Colonic mucosa (tissue), 4 donors: Measurements from ENCODE around the gene BTN3A1. TPM values are rescaled to one million over a fixed set of nuclear protein-coding genes. Genes with fewer than 3 reads are reported as not detected.

Source experiments
- DNase-seq: peaks from one replicate; pipeline ENCODE4 v3.0.0-alpha.2; 2020
- H3K27ac ChIP-seq: fragments of 200-600 bp; one replicate; pipeline ENCODE4 v1.8.0; 2021
- H3K27me3 ChIP-seq: fragments of 200-600 bp; one replicate; pipeline ENCODE4 v1.8.0; 2021
- H3K36me3 ChIP-seq: fragments of 200-600 bp; one replicate; pipeline ENCODE4 v1.8.0; 2021
- H3K4me1 ChIP-seq: fragments of 200-600 bp; one replicate; pipeline ENCODE4 v1.8.0; 2021; ENCODE audit warnings: mild to moderate bottlenecking
- H3K4me3 ChIP-seq: fragments of 200-600 bp; one replicate; pipeline ENCODE4 v1.8.0; 2021
- H3K9ac ChIP-seq, 2 donors: one replicate each; pipeline ENCODE4 v1.7.0; 2013; ENCODE audit warnings: control low read depth in 2 of 2, low read depth in 2 of 2, low read length in 2 of 2
- H3K9me3 ChIP-seq: fragments of 200-600 bp; one replicate; pipeline ENCODE4 v1.8.0; 2021
- intact Hi-C: fragments of 100-400 bp; cut with DNase I; formaldehyde crosslinking; loops from one replicate; pipeline ENCODE4 v1.14.1; 2022
- total RNA-seq, 2 donors: library from RNA; stranded (reverse); fragmentation: NEBNext Ultra II Directional in 1 of 2; extraction: Animal tissue kit (Norgen Biotek cat#: 25700) in 1 of 2; gene quantifications; one replicate each; pipeline ENCODE4 v1.2.1, GENCODE V29; 2021
- TF ChIP-seq, protein P1 (sequence below): fragments of 200-600 bp; IDR thresholded peaks from one replicate; pipeline ENCODE4 v1.8.0; 2022; ENCODE audit warnings: antibody characterized with exemption, mild to moderate bottlenecking
- donor health status: healthy.
- donor health status: DM: no; HTN: no; CAD: no.
- donor health status: DM: no; HTN: no; CAD: no.

Gene BTN3A1
- total RNA-seq, 2 donors from 2014 or later: 24.1 to 29.4 TPM

DNA sequence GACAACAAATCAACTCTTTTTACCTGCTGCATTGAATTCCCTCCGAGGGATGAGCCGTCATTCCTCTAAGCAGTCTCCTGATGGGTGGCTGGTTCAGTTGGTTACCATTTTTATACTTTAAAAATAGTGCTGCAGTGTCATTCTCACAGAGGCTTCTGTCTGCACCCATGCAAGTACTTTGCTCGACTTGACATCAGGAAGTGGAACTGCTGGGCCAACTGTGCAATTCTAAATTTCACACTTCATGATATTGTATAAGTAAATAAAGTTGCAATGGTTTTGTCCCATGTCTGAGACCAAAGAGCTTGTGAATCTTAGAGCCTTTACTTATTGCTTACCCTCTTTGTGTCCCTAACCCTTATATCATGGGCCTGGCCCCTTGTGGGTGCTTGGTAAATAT lies 2.5 kb downstream of the BTN3A1 start:
- peaks cover 8% of the 10 kb centered on the region for H3K4me1 ChIP-seq
- intact Hi-C loops: no loop called here
- no peak for DNase-seq
- no peak overlapping the region for H3K27ac ChIP-seq
- no peaks in the 10 kb centered on the region for H3K9me3 ChIP-seq
- H3K36me3 ChIP-seq: no peaks in the 10 kb centered on the region
- no peaks in the 10 kb centered on the region for H3K27me3 ChIP-seq
- TF ChIP-seq, protein P1, sequence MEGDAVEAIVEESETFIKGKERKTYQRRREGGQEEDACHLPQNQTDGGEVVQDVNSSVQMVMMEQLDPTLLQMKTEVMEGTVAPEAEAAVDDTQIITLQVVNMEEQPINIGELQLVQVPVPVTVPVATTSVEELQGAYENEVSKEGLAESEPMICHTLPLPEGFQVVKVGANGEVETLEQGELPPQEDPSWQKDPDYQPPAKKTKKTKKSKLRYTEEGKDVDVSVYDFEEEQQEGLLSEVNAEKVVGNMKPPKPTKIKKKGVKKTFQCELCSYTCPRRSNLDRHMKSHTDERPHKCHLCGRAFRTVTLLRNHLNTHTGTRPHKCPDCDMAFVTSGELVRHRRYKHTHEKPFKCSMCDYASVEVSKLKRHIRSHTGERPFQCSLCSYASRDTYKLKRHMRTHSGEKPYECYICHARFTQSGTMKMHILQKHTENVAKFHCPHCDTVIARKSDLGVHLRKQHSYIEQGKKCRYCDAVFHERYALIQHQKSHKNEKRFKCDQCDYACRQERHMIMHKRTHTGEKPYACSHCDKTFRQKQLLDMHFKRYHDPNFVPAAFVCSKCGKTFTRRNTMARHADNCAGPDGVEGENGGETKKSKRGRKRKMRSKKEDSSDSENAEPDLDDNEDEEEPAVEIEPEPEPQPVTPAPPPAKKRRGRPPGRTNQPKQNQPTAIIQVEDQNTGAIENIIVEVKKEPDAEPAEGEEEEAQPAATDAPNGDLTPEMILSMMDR: no peak
- H3K4me3 ChIP-seq: no peak overlapping the region
- no peak overlapping the region for H3K9ac ChIP-seq

DNA sequence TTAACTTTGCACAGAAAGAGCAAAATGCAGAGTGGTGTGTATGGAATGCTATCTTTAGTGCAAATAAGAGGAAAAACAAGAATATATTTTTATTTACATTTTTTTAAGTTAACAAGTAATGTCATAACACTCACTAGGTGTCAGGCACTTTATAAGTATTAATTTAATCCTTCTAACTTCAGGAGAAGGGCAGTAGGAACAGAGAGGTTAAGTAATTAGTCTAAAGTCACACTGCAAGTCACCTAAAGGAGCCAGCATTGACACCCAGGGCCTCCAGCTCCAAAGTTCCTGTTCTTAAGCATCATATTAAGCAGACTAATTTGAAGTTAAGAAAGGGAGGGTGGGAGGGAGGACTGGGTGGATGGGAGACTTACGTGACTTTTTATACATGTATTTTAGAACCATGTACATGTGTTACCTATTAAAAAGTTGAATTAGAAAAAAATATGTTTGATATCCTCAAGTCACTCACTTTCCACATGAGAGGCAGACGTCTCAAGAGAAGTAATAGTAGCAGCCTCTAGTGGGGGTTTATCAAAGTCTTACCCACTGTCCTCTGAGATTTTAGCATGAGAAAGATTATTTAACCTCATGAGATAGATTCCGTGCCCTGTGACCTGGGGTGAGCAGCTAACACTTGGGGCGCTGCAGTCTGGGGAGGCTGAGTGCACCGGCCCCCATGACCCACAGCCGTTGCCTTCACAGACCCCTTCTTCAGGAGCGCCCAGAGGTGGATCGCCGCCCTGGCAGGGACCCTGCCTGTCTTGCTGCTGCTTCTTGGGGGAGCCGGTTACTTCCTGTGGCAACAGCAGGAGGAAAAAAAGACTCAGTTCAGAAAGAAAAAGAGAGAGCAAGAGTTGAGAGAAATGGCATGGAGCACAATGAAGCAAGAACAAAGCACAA lies 7.0 kb downstream of the BTN3A1 start:
- no peaks in the 10 kb centered on the region for H3K36me3 ChIP-seq
- TF ChIP-seq, protein P1: no peak
- H3K9ac ChIP-seq: no peak overlapping the region

DNA sequence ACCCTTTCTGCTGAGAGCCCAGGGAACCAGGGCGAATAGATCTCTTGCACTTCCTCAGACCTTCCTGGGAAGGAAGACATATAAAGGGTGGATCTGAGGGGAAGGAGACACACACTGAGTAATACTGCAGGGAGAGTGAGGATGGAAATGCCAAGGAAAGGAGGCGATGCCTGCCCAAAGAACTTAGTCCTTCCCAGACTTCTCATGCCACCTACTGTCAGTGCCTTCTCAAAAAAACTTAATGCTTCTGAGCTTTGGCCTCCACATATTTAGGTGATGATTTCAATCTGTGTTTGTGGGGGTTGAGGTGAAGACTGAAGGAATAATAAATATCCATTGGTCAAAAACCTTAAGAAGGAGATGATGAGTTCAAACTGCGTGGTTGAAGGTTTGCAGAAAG lies 9.7 kb downstream of the BTN3A1 start:
- no peaks in the 10 kb centered on the region for H3K36me3 ChIP-seq
- intact Hi-C loops: no loop called here

More for the DNA sequence above, 7.0 kb downstream of the BTN3A1 start:
- DNase-seq: no peak
- intact Hi-C loops: no loop called here
- Histone ChIP-seq H3K9me3 (no peaks in the 10 kb centered on the region), H3K4me3 (no peak overlapping the region), H3K4me1 (peaks cover 4% of the 10 kb centered on the region), H3K27me3 (no peaks in the 10 kb centered on the region), H3K27ac (no peak overlapping the region)

DNA sequence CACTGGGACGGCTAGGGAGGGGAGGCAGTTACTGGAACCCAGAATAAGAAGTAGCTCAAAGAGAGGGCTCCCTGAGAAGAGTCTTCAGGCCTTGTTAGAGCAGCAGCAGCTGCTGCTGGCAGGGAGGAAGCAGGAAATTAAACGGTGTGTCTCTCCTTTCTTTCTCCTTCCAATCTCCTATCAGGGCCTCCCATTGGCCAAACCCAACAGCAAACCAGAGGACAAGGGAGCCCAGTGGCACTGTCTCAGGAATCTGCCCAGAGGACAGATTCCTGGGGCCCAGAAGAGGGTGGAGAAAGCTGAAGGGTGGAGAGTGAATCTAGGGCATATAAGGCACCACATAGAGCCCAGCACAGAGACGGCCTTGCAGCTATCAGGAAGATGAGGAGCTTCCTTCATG lies 10.2 kb downstream of the BTN3A1 start:
- intact Hi-C loops: no loop called here
- Histone ChIP-seq H3K27me3 (no peaks in the 10 kb centered on the region), H3K27ac (no peak overlapping the region), H3K9ac (no peak overlapping the region), H3K9me3 (no peaks in the 10 kb centered on the region), H3K4me1 (no peaks in the 10 kb centered on the region), H3K4me3 (no peak overlapping the region), H3K36me3 (no peaks in the 10 kb centered on the region)
- TF ChIP-seq, protein P1: no peak
- DNase-seq: no peak

More for the DNA sequence above, 9.7 kb downstream of the BTN3A1 start:
- Histone ChIP-seq H3K27ac (no peak overlapping the region), H3K9me3 (no peaks in the 10 kb centered on the region), H3K9ac (no peak overlapping the region), H3K27me3 (no peaks in the 10 kb centered on the region), H3K4me3 (no peak overlapping the region), H3K4me1 (no peaks in the 10 kb centered on the region)
- TF ChIP-seq, protein P1: no peak
- DNase-seq: no peak

DNA sequence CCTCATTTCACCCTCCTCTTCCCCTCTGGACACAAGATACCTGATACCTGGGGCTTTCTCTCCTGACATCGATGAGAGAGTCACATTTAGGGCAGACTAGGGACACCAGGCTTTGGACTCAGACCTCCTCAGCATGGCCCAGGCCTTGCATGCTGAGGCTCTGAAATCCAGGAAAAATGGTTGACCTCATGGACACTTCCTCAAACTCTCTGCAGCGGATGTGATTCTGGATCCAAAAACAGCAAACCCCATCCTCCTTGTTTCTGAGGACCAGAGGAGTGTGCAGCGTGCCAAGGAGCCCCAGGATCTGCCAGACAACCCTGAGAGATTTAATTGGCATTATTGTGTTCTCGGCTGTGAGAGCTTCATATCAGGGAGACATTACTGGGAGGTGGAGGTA lies 10.9 kb downstream of the BTN3A1 start:
- Histone ChIP-seq H3K27me3 (no peaks in the 10 kb centered on the region), H3K4me3 (no peak overlapping the region), H3K9me3 (no peaks in the 10 kb centered on the region), H3K27ac (no peak overlapping the region), H3K36me3 (no peaks in the 10 kb centered on the region), H3K9ac (no peak overlapping the region), H3K4me1 (no peaks in the 10 kb centered on the region)
- DNase-seq: no peak
- intact Hi-C loops: no loop called here
- TF ChIP-seq, protein P1: no peak
